NCI-H446 (cell line): ENCODE data around the gene VPS41.
"Not testable (repeated sequence)": the region's sequence is repeated elsewhere in the genome, so short reads cannot be mapped to it uniquely, and the experiment has no call there.

Experiments used
- DNase-seq, 2 experiments: peaks; one replicate each; lab custom pipeline; 2025; lab: John Stamatoyannopoulos, UW

Gene VPS41

GRCh38 chr7:38854947-38855346 lies 54.0 kb downstream of the VPS41 start:
- DNase-seq, result not testable (repeated sequence)

DNA sequence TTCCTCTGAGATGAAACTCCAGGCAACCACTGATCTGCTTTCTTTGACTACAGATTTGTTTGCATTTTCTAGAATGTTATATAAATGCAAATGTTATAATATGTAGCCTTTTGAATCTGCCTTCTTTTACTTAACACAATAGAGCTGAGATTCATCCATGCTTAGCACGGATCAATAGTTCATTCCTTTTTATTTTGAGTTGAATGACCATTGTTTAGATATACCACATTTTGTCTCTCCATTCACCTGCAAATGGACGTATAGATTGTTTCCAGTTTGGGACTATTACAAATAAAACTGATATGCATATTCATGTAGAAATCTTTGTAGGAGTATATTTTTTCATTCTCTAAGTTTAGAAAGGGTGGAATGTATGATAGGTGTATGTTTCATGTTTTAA lies 57.7 kb downstream of the VPS41 start:
- no peak for DNase-seq

DNA sequence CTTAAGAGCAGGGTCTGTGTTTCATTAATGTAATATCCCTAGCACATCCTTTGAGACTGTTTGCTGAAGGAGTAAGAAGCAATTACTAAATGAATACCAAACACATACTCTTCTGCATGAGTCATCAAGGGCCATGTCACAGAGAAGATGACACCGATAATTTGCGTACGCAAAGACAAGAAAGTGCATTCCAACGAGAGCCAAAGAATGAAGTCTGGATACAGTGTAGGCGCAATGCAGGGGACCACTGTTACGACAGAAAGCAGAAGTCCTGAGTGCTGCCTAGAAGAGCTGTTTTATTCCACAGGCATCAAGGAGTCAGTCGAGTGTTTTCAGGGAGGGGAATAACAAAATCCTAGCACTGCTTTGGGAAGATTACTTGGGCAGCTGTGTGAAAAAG lies 62.7 kb downstream of the VPS41 start:
- DNase-seq, result no peak

DNA sequence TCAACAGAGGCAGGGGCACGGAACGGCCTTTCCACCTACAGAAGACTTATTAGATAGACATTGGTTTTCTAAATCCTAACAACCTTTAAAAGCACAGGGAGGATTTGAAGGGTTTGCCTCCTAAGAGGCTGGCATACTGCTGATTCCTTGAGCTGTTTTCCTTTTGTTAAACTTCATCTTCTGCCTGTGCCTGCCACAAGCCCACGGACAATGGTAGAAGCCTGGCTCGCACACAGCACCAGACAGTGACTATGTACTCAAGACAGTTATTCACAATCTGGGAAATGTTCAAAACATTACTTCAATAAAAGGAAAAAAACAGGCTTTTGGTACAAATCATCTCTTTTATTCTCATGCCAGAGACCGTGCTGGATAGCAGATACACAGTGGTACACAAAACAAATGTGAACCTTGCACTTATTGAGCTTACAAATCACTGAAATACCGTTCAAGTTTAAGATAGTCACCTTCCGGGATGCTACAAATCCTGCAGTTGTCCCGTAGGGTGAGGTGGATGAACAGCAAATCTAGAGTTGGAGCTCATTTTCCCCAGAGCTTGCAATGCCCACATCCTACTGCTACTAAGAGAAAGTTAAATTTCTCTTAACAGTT lies 63.9 kb downstream of the VPS41 start:
- DNase-seq, result no peak

DNA sequence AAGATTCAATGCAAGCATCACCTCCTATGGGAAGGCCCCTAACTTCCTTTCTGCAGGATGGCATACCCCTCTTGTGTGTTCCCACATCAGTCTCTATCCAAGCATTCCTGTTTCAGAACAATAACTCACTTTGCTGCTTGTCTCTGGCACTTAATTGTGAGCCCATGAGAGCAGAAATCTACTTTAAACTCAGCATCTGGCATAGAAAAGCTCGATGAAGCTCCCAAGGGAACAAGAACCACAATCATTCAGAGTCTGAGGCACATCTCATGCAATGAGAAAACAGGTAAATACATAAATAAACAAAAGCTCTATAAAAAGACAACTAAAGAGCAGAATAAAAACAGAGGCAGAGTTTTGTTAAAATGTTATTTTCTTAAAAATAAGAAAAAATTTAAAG lies 66.2 kb downstream of the VPS41 start:
- no peak for DNase-seq

- no peak for DNase-seq
Measured at GRCh38 chr7:38840736-38841460, 68.1 kb downstream of the VPS41 start.

- DNase-seq, result peak in 1 of 2 experiments; percentile 26
Measured at GRCh38 chr7:38839851-38840250, 69.1 kb downstream of the VPS41 start.

- DNase-seq, result no peak
Measured at GRCh38 chr7:38838725-38839385, 70.1 kb downstream of the VPS41 start.

DNA sequence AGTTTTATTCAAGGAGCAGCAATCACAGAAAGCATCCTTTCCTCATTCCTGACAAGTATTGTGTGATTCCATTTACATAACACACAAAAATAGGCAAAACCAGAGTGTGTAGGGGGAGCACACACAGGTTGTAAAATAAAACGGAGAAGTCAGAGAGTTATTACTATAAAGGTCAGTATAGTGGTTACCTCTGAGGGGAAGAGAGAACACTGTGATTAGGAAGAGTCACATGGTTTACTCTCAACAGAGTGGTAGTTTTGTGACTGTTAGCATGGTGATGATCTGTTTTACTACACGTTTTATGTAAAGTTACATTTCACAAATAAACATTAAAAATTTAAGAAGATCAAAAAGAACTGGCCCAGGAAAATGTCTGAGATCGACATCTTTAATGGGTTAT lies 74.6 kb downstream of the VPS41 start:
- DNase-seq, result no peak

GRCh38 chr7:38833329-38833728 lies 75.7 kb downstream of the VPS41 start:
- DNase-seq, result no peak

- DNase-seq, result no peak
Measured at GRCh38 chr7:38831259-38831996, 77.6 kb downstream of the VPS41 start.

GRCh38 chr7:38830826-38831225 lies 78.2 kb downstream of the VPS41 start:
- DNase-seq, result no peak

- DNase-seq, result no peak
Measured at GRCh38 chr7:38829488-38830165, 79.4 kb downstream of the VPS41 start.

GRCh38 chr7:38828026-38828425 lies 81.0 kb downstream of the VPS41 start:
- DNase-seq, result no peak

DNA sequence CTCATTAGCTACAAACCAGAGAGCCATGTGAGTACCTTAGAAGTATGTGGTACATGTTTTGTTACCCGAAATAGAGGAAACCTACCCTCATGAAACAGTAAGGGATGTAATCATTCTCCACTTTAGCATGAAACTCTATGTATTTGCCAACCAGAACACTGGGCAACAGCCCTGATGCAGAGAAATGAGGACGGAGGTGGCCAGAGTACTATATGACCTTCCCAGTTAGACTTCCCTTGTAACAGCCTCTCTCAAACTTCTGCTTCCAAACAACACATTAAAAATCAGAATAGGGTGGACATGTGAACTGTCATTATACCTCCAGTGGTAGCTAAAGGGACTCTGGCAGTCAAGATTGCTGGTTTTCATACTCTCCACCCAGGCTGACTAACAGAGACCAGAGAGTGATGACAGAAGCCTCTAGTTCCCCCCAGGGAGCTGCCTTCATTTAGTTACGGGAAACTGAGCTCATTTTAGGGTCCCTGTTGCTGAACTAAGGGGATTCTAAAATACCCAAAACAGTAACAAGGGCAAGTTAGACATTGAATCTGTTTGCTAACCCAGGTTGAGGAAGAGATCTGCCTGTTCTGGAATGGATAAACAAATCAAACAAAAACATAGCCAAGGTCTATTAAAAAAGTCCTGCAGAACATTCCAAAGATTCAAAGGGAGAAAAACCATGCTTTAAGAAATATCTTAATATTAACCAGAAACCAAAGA lies 83.1 kb downstream of the VPS41 start:
- no peak for DNase-seq

DNA sequence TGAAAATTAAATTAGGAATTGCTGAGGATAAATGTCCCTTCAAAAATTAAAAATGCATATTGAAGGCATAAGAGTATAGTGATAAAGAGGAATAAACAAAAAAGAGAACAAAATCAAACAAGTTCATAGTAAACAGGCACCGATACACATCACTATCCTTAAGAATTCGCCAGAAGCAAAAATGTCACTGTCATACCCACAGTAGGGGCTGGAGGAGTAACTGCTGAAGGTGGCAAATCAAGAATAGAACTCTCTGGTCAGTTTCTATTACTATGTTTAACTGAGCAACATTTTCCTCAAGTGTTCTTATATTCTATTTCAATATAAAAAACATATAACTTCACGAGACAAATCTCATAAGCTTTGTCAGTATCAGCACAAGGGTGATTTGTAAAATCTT lies 84.0 kb downstream of the VPS41 start:
- no peak for DNase-seq

DNA sequence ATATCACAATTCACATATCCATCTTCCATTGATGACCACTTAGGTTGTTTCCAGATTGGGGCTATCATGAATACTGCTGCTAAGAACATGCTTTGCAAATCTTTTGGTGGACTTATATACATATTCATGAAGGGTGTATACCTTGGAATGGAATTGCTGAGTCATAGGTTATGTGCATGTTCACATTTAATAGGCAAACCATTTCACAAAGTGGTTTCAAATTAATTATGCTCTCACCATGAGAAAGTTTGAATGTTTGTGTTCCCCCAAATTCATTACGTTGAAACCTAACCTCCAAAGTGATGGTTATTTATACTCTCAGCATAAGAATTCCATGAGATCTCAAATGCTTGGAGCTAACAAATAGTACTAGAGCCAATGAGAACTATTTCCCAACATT lies 86.4 kb downstream of the VPS41 start:
- no peak for DNase-seq

DNA sequence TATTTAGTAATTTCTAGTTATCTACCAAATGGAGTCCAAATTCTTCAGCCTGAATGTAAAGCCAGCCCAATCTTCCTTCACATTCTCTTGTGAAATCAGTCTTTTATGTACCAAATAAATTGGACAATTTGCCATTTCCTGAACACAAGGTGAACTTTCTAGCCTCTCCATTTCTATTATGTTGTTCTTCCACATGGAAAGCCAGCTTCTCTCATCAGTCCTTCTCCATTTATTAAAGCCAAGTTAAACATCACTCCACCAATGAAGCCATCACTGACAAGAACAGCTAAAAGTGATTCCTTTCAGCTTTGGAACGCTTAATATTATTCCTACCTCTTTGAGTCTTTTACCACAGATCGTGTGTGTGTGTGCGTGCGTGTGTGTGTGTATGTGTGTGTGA lies 88.4 kb downstream of the VPS41 start:
- no peak for DNase-seq

GRCh38 chr7:38819463-38819862 lies 89.5 kb downstream of the VPS41 start:
- no peak for DNase-seq

DNA sequence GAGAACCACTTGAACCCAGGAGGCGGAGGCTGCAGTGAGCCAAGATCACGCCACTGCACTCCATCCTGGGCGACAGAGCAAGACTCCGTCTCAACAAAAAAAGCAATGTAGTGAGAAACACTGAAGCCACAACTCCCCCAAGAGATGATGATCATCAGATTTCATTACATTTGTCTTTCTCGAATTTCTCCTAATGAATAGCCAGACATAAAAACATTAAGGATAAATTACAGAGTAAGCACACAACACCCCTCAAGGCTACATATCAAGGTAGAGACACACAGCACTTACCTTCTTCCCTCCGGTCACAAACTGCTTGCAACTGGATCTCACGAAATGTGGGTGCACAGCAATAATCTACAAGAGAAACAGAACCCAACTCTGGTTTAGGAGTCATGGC lies 91.5 kb downstream of the VPS41 start:
- no peak for DNase-seq

GRCh38 chr7:38813768-38814167 lies 95.2 kb downstream of the VPS41 start:
- no peak for DNase-seq
